ENCODE results near the gene PLEKHJ1.

- TF ChIP-seq CTCF (IDR thresholded peaks at IDR 0.05; ENCODE audit: low read depth, low read length, missing input control) (no peak), TAF1 (conservative IDR thresholded peaks at IDR 0.05) (no peak), ATF3 (IDR thresholded peaks at IDR 0.05) (no peak), SP1 (IDR thresholded peaks at IDR 0.05) (no peak), GABPA (IDR thresholded peaks at IDR 0.05 in 1 of 2, conservative IDR thresholded peaks at IDR 0.05 in 1 of 2) (no peak), RAD21 (IDR thresholded peaks at IDR 0.05) (no peak), REST (IDR thresholded peaks at IDR 0.05) (no peak), EGR1 (IDR thresholded peaks at IDR 0.05; ENCODE audit: low read depth in 2 of 2) (no peak), ZBTB33 (IDR thresholded peaks at IDR 0.05) (no peak), MAX (IDR thresholded peaks at IDR 0.05) (no peak), FOXA2 (IDR thresholded peaks at IDR 0.05) (no peak)
These were observed 5.2 kb downstream of the PLEKHJ1 start for GRCh38 chr19:2230807-2231533.
